Mesendoderm (in vitro differentiated cells): ENCODE results near the gene HCFC1R1.

ENCODE experiments used
- DNase-seq: peaks from one replicate; pipeline ENCODE4 v3.0.0; 2013
- H2AK5ac ChIP-seq: 2 replicates; pipeline ENCODE4 v1.6.1; 2013; ENCODE audit warnings: low read length, inconsistent platforms
- H2BK120ac ChIP-seq: 2 replicates; pipeline ENCODE4 v1.6.1; 2013; ENCODE audit warnings: low read depth, mild to moderate bottlenecking, low read length, moderate library complexity, mixed read lengths
- H2BK15ac ChIP-seq: replicated peaks from 2 replicates; pipeline ENCODE4 v1.6.1; 2013; ENCODE audit warnings: low read depth, mild to moderate bottlenecking, moderate library complexity
- H2BK5ac ChIP-seq: 2 replicates; pipeline ENCODE4 v1.6.1; 2013; ENCODE audit warnings: low read length, inconsistent platforms
- H3K18ac ChIP-seq: 2 replicates; pipeline ENCODE4 v1.6.1; 2013; ENCODE audit warnings: mild to moderate bottlenecking, low read length, mixed read lengths
- H3K23ac ChIP-seq: one replicate; pipeline ENCODE4 v1.6.1; 2013; ENCODE audit warnings: low read length
- H3K27ac ChIP-seq: 2 replicates; pipeline ENCODE4 v1.5.1; 2013; ENCODE audit warnings: low read depth, mild to moderate bottlenecking, inconsistent platforms, low read length, moderate library complexity
- H3K27me3 ChIP-seq: 2 replicates; pipeline ENCODE4 v1.6.1; 2013; ENCODE audit warnings: low read length, control low read depth, mild to moderate bottlenecking, inconsistent platforms; ENCODE audit not compliant: insufficient read depth, poor library complexity
- H3K36me3 ChIP-seq: 2 replicates; pipeline ENCODE4 v1.6.1; 2013; ENCODE audit warnings: low read length, inconsistent platforms; ENCODE audit not compliant: control insufficient read depth, insufficient read depth
- H3K4ac ChIP-seq: one replicate; pipeline ENCODE4 v1.6.1; 2013; ENCODE audit warnings: low read depth, mild to moderate bottlenecking, low read length, moderate library complexity
- H3K4me1 ChIP-seq: 2 replicates; pipeline ENCODE4 v1.6.1; 2013; ENCODE audit warnings: low read depth, low read length, inconsistent platforms; ENCODE audit not compliant: control insufficient read depth
- H3K4me2 ChIP-seq: 2 replicates; pipeline ENCODE4 v1.6.1; 2013; ENCODE audit warnings: low read length
- H3K4me3 ChIP-seq: 2 replicates; pipeline ENCODE4 v1.5.1; 2013; ENCODE audit warnings: mild to moderate bottlenecking, low read length
- H3K56ac ChIP-seq: one replicate; pipeline ENCODE4 v1.6.1; 2013; ENCODE audit warnings: low read length
- H3K79me1 ChIP-seq: 2 replicates; pipeline ENCODE4 v1.6.1; 2013; ENCODE audit warnings: low read length, inconsistent platforms
- H3K79me2 ChIP-seq: 2 replicates; pipeline ENCODE4 v1.6.1; 2013; ENCODE audit warnings: mild to moderate bottlenecking, low read length; ENCODE audit not compliant: control insufficient read depth, insufficient read depth
- H3K9ac ChIP-seq: 2 replicates; pipeline ENCODE4 v1.6.1; 2013; ENCODE audit warnings: low read length, inconsistent platforms
- H4K5ac ChIP-seq: one replicate; pipeline ENCODE4 v1.6.1; 2013; ENCODE audit warnings: low read length
- H4K8ac ChIP-seq: one replicate; pipeline ENCODE4 v1.6.1; 2013; ENCODE audit warnings: low read depth, mild to moderate bottlenecking, control low read depth, low read length, moderate library complexity
- WGBS: extraction: QIAGEN DNeasy Blood & Tissue Kit; methylation state at CpG from one replicate; pipeline ENCODE4 v1.1.7; 2013; ENCODE audit warnings: low lambda C conversion rate, missing lambda C conversion rate; ENCODE audit not compliant: insufficient coverage; ENCODE audit errors: extremely low coverage; 5-methylcytosine and 5-hydroxymethylcytosine counted together

The HCFC1R1 gene

DNA sequence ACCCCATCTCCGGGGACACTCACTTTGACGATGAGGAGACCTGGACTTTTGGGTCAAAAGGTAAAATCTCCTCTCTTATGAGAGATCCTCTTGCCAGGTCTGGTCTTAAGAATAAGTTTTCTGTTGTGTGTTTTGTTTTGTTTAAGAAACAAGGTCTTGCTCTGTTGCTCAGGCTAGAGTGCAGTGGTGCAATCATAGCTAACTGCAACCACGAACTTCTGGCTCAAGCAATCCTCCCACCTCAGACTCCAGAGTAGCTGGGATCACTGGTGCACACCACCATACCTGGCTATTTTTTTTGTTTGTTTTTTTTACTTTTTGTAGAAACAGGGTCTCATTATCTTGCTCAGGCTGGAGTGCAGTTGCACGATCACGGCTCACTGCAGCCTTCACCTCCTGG lies 26.7 kb upstream of the HCFC1R1 start:
- WGBS = no CpG with 5 or more reads among the region's 5 CpGs
- Histone ChIP-seq H3K79me1 (no peaks in the 10 kb centered on the region), H3K56ac (no peak overlapping the region), H4K8ac (no peak overlapping the region), H3K18ac (no peak overlapping the region), H3K27me3 (peaks cover 4% of the 10 kb centered on the region), H3K79me2 (no peaks in the 10 kb centered on the region), H3K36me3 (no peaks in the 10 kb centered on the region), H2BK15ac (no peak overlapping the region), H3K4me3 (no peak overlapping the region), H3K4ac (no peak overlapping the region), H4K5ac (no peak overlapping the region), H3K27ac (no peak overlapping the region), H3K9ac (no peak overlapping the region), H2BK5ac (no peak overlapping the region), H2BK120ac (no peak overlapping the region), H2AK5ac (no peak overlapping the region), H3K23ac (no peak overlapping the region), H3K4me1 (no peaks in the 10 kb centered on the region), H3K4me2 (no peak overlapping the region)
- no peak for DNase-seq

DNA sequence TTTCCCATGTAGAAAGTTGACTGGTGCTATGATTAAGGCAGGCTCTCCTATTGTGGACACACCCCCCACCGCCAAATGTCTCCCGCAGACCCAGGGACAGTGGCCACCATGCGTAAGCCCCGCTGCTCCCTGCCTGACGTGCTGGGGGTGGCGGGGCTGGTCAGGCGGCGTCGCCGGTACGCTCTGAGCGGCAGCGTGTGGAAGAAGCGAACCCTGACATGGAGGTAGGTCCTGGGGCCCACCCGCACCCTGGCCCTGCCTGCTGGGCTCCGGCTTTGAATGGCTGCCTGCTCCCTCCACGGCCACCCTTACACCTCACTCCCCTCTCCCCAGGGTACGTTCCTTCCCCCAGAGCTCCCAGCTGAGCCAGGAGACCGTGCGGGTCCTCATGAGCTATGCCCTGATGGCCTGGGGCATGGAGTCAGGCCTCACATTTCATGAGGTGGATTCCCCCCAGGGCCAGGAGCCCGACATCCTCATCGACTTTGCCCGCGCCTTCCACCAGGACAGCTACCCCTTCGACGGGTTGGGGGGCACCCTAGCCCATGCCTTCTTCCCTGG lies 26.3 kb upstream of the HCFC1R1 start:
- no peak overlapping the region for H3K4ac ChIP-seq
- no peak overlapping the region for H3K56ac ChIP-seq

DNA sequence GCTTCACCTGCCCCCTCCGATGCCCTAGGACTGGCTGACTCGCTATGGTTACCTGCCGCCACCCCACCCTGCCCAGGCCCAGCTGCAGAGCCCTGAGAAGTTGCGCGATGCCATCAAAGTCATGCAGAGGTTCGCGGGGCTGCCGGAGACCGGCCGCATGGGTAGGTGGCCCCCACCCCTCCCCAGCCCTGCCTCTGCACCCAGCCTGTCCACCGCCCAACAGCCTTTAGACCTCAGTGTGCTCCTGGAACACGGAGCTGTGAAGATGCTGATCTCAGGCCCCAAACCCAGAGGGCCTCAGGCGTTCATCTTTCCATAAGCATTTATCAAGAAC lies 23.6 kb upstream of the HCFC1R1 start:
- Histone ChIP-seq H3K79me2 (no peaks in the 10 kb centered on the region), H3K36me3 (no peaks in the 10 kb centered on the region), H3K4me1 (no peaks in the 10 kb centered on the region), H4K8ac (no peak overlapping the region), H2BK120ac (no peak overlapping the region), H3K4me2 (peak overlapping the region; percentile 75), H3K27ac (no peak overlapping the region), H3K4ac (no peak overlapping the region), H3K56ac (no peak overlapping the region), H3K79me1 (no peaks in the 10 kb centered on the region), H3K9ac (peak overlapping the region; percentile 70), H3K23ac (no peak overlapping the region), H2BK5ac (no peak overlapping the region), H2BK15ac (no peak overlapping the region), H3K4me3 (no peak overlapping the region), H4K5ac (no peak overlapping the region), H2AK5ac (no peak overlapping the region), H3K27me3 (peaks cover 4% of the 10 kb centered on the region), H3K18ac (no peak overlapping the region)
- DNase-seq = peak; percentile 35
- no CpG with 5 or more reads among the region's 13 CpGs for WGBS

More for the DNA sequence above, 26.3 kb upstream of the HCFC1R1 start:
- no peak overlapping the region for H4K8ac ChIP-seq
- H3K23ac ChIP-seq = no peak overlapping the region
- no peak overlapping the region for H3K27ac ChIP-seq
- H2BK5ac ChIP-seq = no peak overlapping the region
- no peak overlapping the region for H2BK15ac ChIP-seq
- H3K79me2 ChIP-seq = no peaks in the 10 kb centered on the region
- H3K4me1 ChIP-seq = no peaks in the 10 kb centered on the region
- H3K79me1 ChIP-seq = no peaks in the 10 kb centered on the region
- H4K5ac ChIP-seq = no peak overlapping the region
- no peak overlapping the region for H3K4me3 ChIP-seq
- no peaks in the 10 kb centered on the region for H3K36me3 ChIP-seq
- no peak overlapping the region for H3K18ac ChIP-seq
- WGBS = no CpG with 5 or more reads among the region's 26 CpGs
- peaks cover 4% of the 10 kb centered on the region for H3K27me3 ChIP-seq
- H3K4me2 ChIP-seq = no peak overlapping the region
- H2BK120ac ChIP-seq = no peak overlapping the region
- no peak overlapping the region for H2AK5ac ChIP-seq
- no peak for DNase-seq
- no peak overlapping the region for H3K9ac ChIP-seq

- peak overlapping the region; percentile 81 for H3K18ac ChIP-seq
- no CpG with 5 or more reads among the region's 54 CpGs for WGBS
- peak overlapping the region; percentile 35 for H3K4me3 ChIP-seq
- no peak overlapping the region for H2BK5ac ChIP-seq
- no peaks in the 10 kb centered on the region for H3K79me2 ChIP-seq
- H3K4me1 ChIP-seq = no peaks in the 10 kb centered on the region
- H3K9ac ChIP-seq = peak overlapping the region; percentile 70
- no peaks in the 10 kb centered on the region for H3K79me1 ChIP-seq
- H3K36me3 ChIP-seq = no peaks in the 10 kb centered on the region
- H4K8ac ChIP-seq = no peak overlapping the region
- H3K23ac ChIP-seq = no peak overlapping the region
- peaks cover 4% of the 10 kb centered on the region for H3K27me3 ChIP-seq
- peak overlapping the region; percentile 76 for H2BK120ac ChIP-seq
- H3K4ac ChIP-seq = peak overlapping the region; percentile 83
- H3K27ac ChIP-seq = no peak overlapping the region
- no peak overlapping the region for H2BK15ac ChIP-seq
- H3K4me2 ChIP-seq = peak overlapping the region; percentile 75
- H4K5ac ChIP-seq = no peak overlapping the region
- H3K56ac ChIP-seq = peak overlapping the region; percentile 87
- DNase-seq = no peak
- H2AK5ac ChIP-seq = no peak overlapping the region
These were observed 23.1 kb upstream of the HCFC1R1 start for GRCh38 chr16:3046641-3047386.

DNA sequence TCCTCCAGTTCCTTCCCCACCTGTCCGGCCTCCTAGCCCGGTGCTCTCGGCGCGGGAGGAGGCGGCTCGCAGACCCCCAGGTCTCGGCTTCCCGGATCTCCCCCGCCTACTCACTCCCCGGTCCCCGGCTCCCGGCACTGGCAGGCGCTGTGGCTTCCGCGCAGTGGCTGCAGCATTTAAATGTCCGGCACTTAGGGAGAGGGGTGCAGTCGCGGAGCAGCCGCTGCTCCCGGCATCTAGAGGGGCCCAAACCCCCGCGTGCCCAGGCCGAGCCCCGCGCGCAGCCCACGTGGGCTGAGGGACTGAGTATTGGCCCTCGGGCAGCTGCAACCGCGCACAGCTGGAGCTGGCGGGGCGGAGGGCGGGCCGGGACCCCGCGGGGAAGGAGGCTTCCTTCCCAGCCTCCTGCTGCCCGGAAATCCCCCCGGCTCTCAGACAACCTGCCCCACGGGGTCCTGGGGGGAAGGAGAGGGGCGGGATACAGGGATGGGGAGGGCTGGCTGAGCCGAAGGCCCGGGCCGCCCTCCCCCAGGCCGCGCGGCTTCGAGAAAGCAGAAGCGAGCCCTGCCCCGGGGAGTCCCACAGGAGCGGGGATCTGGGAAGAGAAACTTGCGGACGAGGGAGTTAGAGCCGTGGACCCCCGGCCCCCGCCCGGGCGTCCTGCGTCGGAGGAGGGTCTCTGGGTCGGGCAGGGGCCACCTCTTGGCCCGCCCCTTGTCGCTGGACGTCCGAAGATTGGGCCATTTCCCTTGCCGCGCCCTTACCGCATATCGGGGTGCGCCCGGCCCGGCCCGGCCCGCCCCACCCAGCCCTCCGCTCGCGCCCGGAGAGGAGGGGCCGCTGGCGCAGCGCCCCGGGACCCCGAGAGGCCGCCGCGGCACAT lies 22.3 kb upstream of the HCFC1R1 start, which contains the start of gene MMP25:
TSS of gene MMP25 (plus strand) at position 804 of the 883 bp plus-strand sequence. CDS start 357 bp downstream, outside the sequence.
- H3K27ac ChIP-seq = peak within 1 kb of the TSS; percentile 20
- peak within 1 kb of the TSS; percentile 74 for H3K9ac ChIP-seq
- peak within 1 kb of the TSS; percentile 43 for H3K4me3 ChIP-seq
- no peak within 1 kb of the TSS for H4K8ac ChIP-seq
- no peaks in the 10 kb centered on the region for H3K36me3 ChIP-seq
- H2AK5ac ChIP-seq = no peak within 1 kb of the TSS
- H3K4me1 ChIP-seq = no peaks in the 10 kb centered on the region
- H2BK15ac ChIP-seq = no peak within 1 kb of the TSS
- H3K79me2 ChIP-seq = no peaks in the 10 kb centered on the region
- DNase-seq = peak; percentile 26
- H4K5ac ChIP-seq = no peak within 1 kb of the TSS
- H3K18ac ChIP-seq = peak within 1 kb of the TSS; percentile 81
- peak within 1 kb of the TSS; percentile 1 for H3K23ac ChIP-seq
- H3K4me2 ChIP-seq = peak within 1 kb of the TSS; percentile 81
- peaks cover 4% of the 10 kb centered on the region for H3K27me3 ChIP-seq
- H2BK120ac ChIP-seq = peak within 1 kb of the TSS; percentile 76
- WGBS = no CpG with 5 or more reads among the region's 86 CpGs
- H3K79me1 ChIP-seq = no peaks in the 10 kb centered on the region
- no peak within 1 kb of the TSS for H2BK5ac ChIP-seq
- peak within 1 kb of the TSS; percentile 87 for H3K56ac ChIP-seq
- H3K4ac ChIP-seq = peak within 1 kb of the TSS; percentile 83
